Measurements from ENCODE around the gene ADAMTS17.

- TF ChIP-seq, protein P1, sequence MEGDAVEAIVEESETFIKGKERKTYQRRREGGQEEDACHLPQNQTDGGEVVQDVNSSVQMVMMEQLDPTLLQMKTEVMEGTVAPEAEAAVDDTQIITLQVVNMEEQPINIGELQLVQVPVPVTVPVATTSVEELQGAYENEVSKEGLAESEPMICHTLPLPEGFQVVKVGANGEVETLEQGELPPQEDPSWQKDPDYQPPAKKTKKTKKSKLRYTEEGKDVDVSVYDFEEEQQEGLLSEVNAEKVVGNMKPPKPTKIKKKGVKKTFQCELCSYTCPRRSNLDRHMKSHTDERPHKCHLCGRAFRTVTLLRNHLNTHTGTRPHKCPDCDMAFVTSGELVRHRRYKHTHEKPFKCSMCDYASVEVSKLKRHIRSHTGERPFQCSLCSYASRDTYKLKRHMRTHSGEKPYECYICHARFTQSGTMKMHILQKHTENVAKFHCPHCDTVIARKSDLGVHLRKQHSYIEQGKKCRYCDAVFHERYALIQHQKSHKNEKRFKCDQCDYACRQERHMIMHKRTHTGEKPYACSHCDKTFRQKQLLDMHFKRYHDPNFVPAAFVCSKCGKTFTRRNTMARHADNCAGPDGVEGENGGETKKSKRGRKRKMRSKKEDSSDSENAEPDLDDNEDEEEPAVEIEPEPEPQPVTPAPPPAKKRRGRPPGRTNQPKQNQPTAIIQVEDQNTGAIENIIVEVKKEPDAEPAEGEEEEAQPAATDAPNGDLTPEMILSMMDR (IDR thresholded peaks at IDR 0.05), result no peak
- no peak for TF ChIP-seq POLR2A (IDR thresholded peaks at IDR 0.05)
Observed at GRCh38 chr15:100250176-100250800, 91.5 kb downstream of the ADAMTS17 start.

Data from heart left ventricle (tissue), 13 donors.